ENCODE data around the gene INPP4B.

The INPP4B gene

DNA sequence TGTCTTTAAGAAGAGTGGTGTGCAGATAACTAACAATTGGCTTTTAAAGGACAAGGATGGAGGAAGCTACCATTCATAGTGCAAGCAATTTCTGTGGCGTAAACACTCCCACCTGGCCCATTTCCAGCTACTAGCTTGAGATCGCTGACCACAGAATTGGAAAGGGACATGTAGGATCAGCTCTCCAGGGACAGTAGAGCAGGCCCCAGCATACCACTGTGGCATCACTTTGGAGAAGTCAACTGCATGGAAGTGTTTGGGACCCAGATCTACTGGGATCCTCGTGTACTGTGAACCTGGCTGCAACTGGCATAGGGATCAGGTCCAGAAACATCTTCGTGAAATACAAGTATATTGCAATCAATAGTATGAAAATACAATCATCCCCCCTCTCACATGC is 515.0 kb downstream of the INPP4B start:
- no peaks in the 10 kb centered on the region for H4K20me1 ChIP-seq (ENCODE audit: insufficient read depth, low read length)
- H3F3A ChIP-seq (ENCODE audit: insufficient read depth, low read length) = no peaks in the 10 kb centered on the region
- H2AFZ ChIP-seq (ENCODE audit: low read length) = no peak overlapping the region
- H3K27me3 ChIP-seq (ENCODE audit: insufficient read depth, low read length) = no peaks in the 10 kb centered on the region
- H3K9ac ChIP-seq (ENCODE audit: low read length) = no peak overlapping the region
- H3K4me3 ChIP-seq (ENCODE audit: low read depth, low read length, poor library complexity, severe bottlenecking) = no peak overlapping the region
- H3K9me3 ChIP-seq (ENCODE audit: low read length) = no peaks in the 10 kb centered on the region
- no peaks in the 10 kb centered on the region for H3K36me3 ChIP-seq (ENCODE audit: insufficient read depth, low read length)
- H3K79me2 ChIP-seq (ENCODE audit: insufficient read depth, low read length) = no peaks in the 10 kb centered on the region
- H3K4me2 ChIP-seq (ENCODE audit: low read length) = no peak overlapping the region
- no peaks in the 10 kb centered on the region for H3K4me1 ChIP-seq (ENCODE audit: insufficient read depth, low read length, severe bottlenecking)
- no peak overlapping the region for H3K27ac ChIP-seq (ENCODE audit: low read depth, low read length, poor library complexity, severe bottlenecking)
- no peaks in the 10 kb centered on the region for H3K9me2 ChIP-seq (ENCODE audit: low read depth, low read length)
- no peak for TF ChIP-seq EZH2 (IDR thresholded peaks at IDR 0.05; ENCODE audit: borderline replicate concordance, low read length)
- TF ChIP-seq, protein P1, sequence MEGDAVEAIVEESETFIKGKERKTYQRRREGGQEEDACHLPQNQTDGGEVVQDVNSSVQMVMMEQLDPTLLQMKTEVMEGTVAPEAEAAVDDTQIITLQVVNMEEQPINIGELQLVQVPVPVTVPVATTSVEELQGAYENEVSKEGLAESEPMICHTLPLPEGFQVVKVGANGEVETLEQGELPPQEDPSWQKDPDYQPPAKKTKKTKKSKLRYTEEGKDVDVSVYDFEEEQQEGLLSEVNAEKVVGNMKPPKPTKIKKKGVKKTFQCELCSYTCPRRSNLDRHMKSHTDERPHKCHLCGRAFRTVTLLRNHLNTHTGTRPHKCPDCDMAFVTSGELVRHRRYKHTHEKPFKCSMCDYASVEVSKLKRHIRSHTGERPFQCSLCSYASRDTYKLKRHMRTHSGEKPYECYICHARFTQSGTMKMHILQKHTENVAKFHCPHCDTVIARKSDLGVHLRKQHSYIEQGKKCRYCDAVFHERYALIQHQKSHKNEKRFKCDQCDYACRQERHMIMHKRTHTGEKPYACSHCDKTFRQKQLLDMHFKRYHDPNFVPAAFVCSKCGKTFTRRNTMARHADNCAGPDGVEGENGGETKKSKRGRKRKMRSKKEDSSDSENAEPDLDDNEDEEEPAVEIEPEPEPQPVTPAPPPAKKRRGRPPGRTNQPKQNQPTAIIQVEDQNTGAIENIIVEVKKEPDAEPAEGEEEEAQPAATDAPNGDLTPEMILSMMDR (IDR thresholded peaks at IDR 0.05; ENCODE audit: low read length) = no peak

DNA sequence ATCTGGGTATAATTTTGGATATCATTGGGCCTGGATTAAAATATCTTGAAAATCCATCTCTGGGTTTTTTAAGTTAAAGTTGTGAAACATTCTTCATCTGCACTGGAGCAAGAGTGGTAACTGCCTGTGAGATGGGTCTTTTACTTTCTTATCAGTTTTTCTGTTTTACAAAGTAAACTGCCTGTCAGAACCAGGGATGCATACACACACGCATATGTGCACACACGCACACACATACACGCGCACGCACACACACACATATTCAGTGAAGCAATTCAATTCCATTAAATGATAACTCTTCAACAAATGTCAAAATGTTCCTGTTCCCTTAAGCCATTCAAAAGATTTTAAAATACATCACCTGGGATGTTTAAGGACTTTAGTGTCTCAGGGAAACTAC is 515.8 kb downstream of the INPP4B start:
- no peak overlapping the region for H3K9ac ChIP-seq (ENCODE audit: low read length)
- H3K4me3 ChIP-seq (ENCODE audit: low read depth, low read length, poor library complexity, severe bottlenecking) = no peak overlapping the region
- H3K27ac ChIP-seq (ENCODE audit: low read depth, low read length, poor library complexity, severe bottlenecking) = no peak overlapping the region
- H3F3A ChIP-seq (ENCODE audit: insufficient read depth, low read length) = no peaks in the 10 kb centered on the region
- H3K36me3 ChIP-seq (ENCODE audit: insufficient read depth, low read length) = no peaks in the 10 kb centered on the region
- no peaks in the 10 kb centered on the region for H3K4me1 ChIP-seq (ENCODE audit: insufficient read depth, low read length, severe bottlenecking)
- no peaks in the 10 kb centered on the region for H3K27me3 ChIP-seq (ENCODE audit: insufficient read depth, low read length)
- no peaks in the 10 kb centered on the region for H3K79me2 ChIP-seq (ENCODE audit: insufficient read depth, low read length)
- H4K20me1 ChIP-seq (ENCODE audit: insufficient read depth, low read length) = no peaks in the 10 kb centered on the region
- H3K4me2 ChIP-seq (ENCODE audit: low read length) = no peak overlapping the region
- no peak overlapping the region for H2AFZ ChIP-seq (ENCODE audit: low read length)
- no peaks in the 10 kb centered on the region for H3K9me2 ChIP-seq (ENCODE audit: low read depth, low read length)
- H3K9me3 ChIP-seq (ENCODE audit: low read length) = no peaks in the 10 kb centered on the region
- TF ChIP-seq, protein P1 (IDR thresholded peaks at IDR 0.05; ENCODE audit: low read length) = no peak
- TF ChIP-seq EZH2 (IDR thresholded peaks at IDR 0.05; ENCODE audit: borderline replicate concordance, low read length) = no peak

DNA sequence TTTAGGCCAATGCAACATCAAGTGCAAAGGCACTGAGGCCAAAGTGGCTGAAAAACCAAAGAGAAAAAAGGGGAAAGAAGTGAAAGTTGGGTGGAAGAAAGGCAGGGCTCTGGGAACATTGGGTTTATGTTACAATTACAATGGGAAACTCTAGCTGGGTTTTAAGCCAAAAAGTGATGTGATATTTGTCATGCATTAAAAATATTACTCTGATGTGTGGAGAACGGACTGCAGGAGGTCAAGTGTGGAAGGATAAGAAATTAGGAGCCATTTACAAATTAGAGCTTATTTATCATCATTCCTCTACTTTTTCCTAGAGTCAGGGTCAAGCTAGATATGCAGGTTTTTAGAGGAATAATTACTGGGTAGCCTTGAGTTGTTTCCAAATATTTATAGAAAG is 516.8 kb downstream of the INPP4B start:
- Histone ChIP-seq H3K79me2 (ENCODE audit: insufficient read depth, low read length) (no peaks in the 10 kb centered on the region), H3F3A (ENCODE audit: insufficient read depth, low read length) (no peaks in the 10 kb centered on the region), H3K4me3 (ENCODE audit: low read depth, low read length, poor library complexity, severe bottlenecking) (no peak overlapping the region), H3K27me3 (ENCODE audit: insufficient read depth, low read length) (no peaks in the 10 kb centered on the region), H4K20me1 (ENCODE audit: insufficient read depth, low read length) (no peaks in the 10 kb centered on the region), H3K4me2 (ENCODE audit: low read length) (no peak overlapping the region), H3K4me1 (ENCODE audit: insufficient read depth, low read length, severe bottlenecking) (no peaks in the 10 kb centered on the region), H3K27ac (ENCODE audit: low read depth, low read length, poor library complexity, severe bottlenecking) (no peak overlapping the region), H3K9ac (ENCODE audit: low read length) (no peak overlapping the region), H3K36me3 (ENCODE audit: insufficient read depth, low read length) (no peaks in the 10 kb centered on the region), H2AFZ (ENCODE audit: low read length) (no peak overlapping the region), H3K9me2 (ENCODE audit: low read depth, low read length) (no peaks in the 10 kb centered on the region), H3K9me3 (ENCODE audit: low read length) (no peaks in the 10 kb centered on the region)
- no peak for TF ChIP-seq EZH2 (IDR thresholded peaks at IDR 0.05; ENCODE audit: borderline replicate concordance, low read length)

DNA sequence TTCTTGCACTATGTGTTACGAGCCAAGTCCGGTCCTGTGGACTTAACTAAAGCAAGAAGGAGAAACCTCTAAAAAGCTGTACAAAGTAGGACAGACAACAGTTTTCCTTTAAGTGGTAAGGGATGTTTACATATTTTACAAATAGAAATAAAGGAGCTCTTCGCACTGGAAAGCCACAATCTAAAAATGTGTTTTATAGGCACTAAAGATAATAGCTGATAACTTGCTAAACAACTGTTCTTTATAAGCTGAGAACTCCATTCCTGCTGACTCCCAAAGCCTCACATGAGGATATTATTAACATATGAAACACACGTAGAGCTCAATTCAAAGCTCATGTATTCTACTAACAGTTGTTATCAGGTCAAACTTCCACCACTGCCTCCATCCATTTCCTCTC is 519.9 kb downstream of the INPP4B start:
- Histone ChIP-seq H3F3A (ENCODE audit: insufficient read depth, low read length) (no peaks in the 10 kb centered on the region), H3K9me2 (ENCODE audit: low read depth, low read length) (no peaks in the 10 kb centered on the region), H3K27ac (ENCODE audit: low read depth, low read length, poor library complexity, severe bottlenecking) (no peak overlapping the region), H3K36me3 (ENCODE audit: insufficient read depth, low read length) (no peaks in the 10 kb centered on the region), H3K79me2 (ENCODE audit: insufficient read depth, low read length) (no peaks in the 10 kb centered on the region), H3K9ac (ENCODE audit: low read length) (no peak overlapping the region), H3K4me3 (ENCODE audit: low read depth, low read length, poor library complexity, severe bottlenecking) (no peak overlapping the region), H2AFZ (ENCODE audit: low read length) (no peak overlapping the region), H3K4me1 (ENCODE audit: insufficient read depth, low read length, severe bottlenecking) (no peaks in the 10 kb centered on the region), H3K4me2 (ENCODE audit: low read length) (no peak overlapping the region), H3K9me3 (ENCODE audit: low read length) (no peaks in the 10 kb centered on the region), H3K27me3 (ENCODE audit: insufficient read depth, low read length) (no peaks in the 10 kb centered on the region), H4K20me1 (ENCODE audit: insufficient read depth, low read length) (no peaks in the 10 kb centered on the region)
- no peak for TF ChIP-seq EZH2 (IDR thresholded peaks at IDR 0.05; ENCODE audit: borderline replicate concordance, low read length)
- TF ChIP-seq, protein P1 (IDR thresholded peaks at IDR 0.05; ENCODE audit: low read length) = no peak
